ENCODE measurements around the gene TRIM56. TPM values are rescaled to one million over a fixed set of nuclear protein-coding genes. Genes with fewer than 3 reads are reported as not detected.

The TRIM56 gene
- total and polyA plus RNA-seq, 11 donors = 7.9 to 37.4 (median 13.8) TPM

- peaks cover 2 to 37% (median 17%) of the 10 kb centered on the region in 12 donors for H3K4me1 ChIP-seq
- H3K9me3 ChIP-seq = no peaks in the 10 kb centered on the region
- intact Hi-C loops (cut with DNase I) = loop anchor here in 3 of 10 donors (2.0 to 5.0 kb wide), 3 partner anchors 40 to 72 kb away; no protein-coding TSS in a partner anchor
- TF ChIP-seq CTCF (IDR thresholded peaks at IDR 0.05) = no peak
- TF ChIP-seq POLR2A (IDR thresholded peaks at IDR 0.05) = no peak
- no peaks in the 10 kb centered on the region for H3K36me3 ChIP-seq
- no peaks in the 10 kb centered on the region for H3K27me3 ChIP-seq
- DNase-seq = no peak
- WGBS, 4 donors = 87 to 94% (median 92%) methylated on average over 5 of the region's 5 CpGs
- no peak for ATAC-seq
- no peak overlapping the region for H3K4me3 ChIP-seq
- H3K27ac ChIP-seq = no peak overlapping the region
Measured at GRCh38 chr7:101096957-101097347, 11.7 kb downstream of the TRIM56 start.

GRCh38 chr7:101097561-101097960, 12.3 kb downstream of the TRIM56 start:
- ATAC-seq (no peak), DNase-seq (no peak)
- Histone ChIP-seq H3K4me3 (no peak overlapping the region), H3K4me1 (peaks cover 2 to 37% (median 17%) of the 10 kb centered on the region in 12 donors), H3K27ac (no peak overlapping the region), H3K9me3 (no peaks in the 10 kb centered on the region), H3K36me3 (no peaks in the 10 kb centered on the region), H3K27me3 (no peaks in the 10 kb centered on the region)
- no peak for TF ChIP-seq POLR2A (IDR thresholded peaks at IDR 0.05)
- TF ChIP-seq CTCF (IDR thresholded peaks at IDR 0.05) = no peak
- intact Hi-C loops (cut with DNase I) = loop anchor here in 3 of 10 donors (2.0 to 5.0 kb wide), 3 partner anchors 40 to 71 kb away; no protein-coding TSS in a partner anchor
- 80 to 86% (median 81%) methylated on average over 4 of the region's 4 CpGs for WGBS, 4 donors

- Histone ChIP-seq H3K27ac (peak overlapping the region in 10 of 12 donors; percentile 34 to 80 (median 58)), H3K4me3 (no peak overlapping the region)
- 32 to 43% (median 33%) methylated on average over 20 to 26 of the region's 26 CpGs for WGBS, 4 donors
Measured at GRCh38 chr7:101099969-101100781, 14.9 kb downstream of the TRIM56 start.

More at GRCh38 chr7:101099969-101100781, 14.9 kb downstream of the TRIM56 start:
- ATAC-seq (peak; percentile 94 to 98 (median 96)), DNase-seq (peak; percentile 86 to 95 (median 92))
- TF ChIP-seq POLR2A (IDR thresholded peaks at IDR 0.05) (peak in 1 of 2 donors; percentile 14), CTCF (IDR thresholded peaks at IDR 0.05) (peak in 1 of 12 donors; percentile 19)
- Histone ChIP-seq H3K9me3 (no peaks in the 10 kb centered on the region), H3K36me3 (no peaks in the 10 kb centered on the region), H3K4me1 (peaks cover under 1 to 43% (median 21%) of the 10 kb centered on the region in 12 donors), H3K27me3 (no peaks in the 10 kb centered on the region)
- intact Hi-C loops (cut with DNase I) = loop anchor here in 2 of 10 donors (1.0 to 5.0 kb wide), 2 partner anchors 15 to 37 kb away; partner anchors contain the start of gene TRIM56 (in 1 of the 2)

Data from heart left ventricle (tissue), 16 donors.